Hepatocyte (in vitro differentiated cells): Measurements from ENCODE around the gene TRIP12.

ENCODE experiments used
- EZH2phosphoT487 ChIP-seq: fragments of 200-600 bp; sonication (generic); IDR thresholded peaks from one replicate; pipeline ENCODE4 v1.6.1; 2018; ENCODE audit warnings: antibody characterized with exemption, mild to moderate bottlenecking, low read depth, moderate library complexity; ENCODE audit not compliant: unreplicated experiment, severe bottlenecking
- TF ChIP-seq, protein P1 (sequence below): fragments of 200-600 bp; sonication (generic); IDR thresholded peaks from 2 replicates; pipeline ENCODE4 v1.5.1; 2016; ENCODE audit warnings: antibody characterized with exemption, mild to moderate bottlenecking; ENCODE audit not compliant: poor library complexity

- TF ChIP-seq, protein P1, sequence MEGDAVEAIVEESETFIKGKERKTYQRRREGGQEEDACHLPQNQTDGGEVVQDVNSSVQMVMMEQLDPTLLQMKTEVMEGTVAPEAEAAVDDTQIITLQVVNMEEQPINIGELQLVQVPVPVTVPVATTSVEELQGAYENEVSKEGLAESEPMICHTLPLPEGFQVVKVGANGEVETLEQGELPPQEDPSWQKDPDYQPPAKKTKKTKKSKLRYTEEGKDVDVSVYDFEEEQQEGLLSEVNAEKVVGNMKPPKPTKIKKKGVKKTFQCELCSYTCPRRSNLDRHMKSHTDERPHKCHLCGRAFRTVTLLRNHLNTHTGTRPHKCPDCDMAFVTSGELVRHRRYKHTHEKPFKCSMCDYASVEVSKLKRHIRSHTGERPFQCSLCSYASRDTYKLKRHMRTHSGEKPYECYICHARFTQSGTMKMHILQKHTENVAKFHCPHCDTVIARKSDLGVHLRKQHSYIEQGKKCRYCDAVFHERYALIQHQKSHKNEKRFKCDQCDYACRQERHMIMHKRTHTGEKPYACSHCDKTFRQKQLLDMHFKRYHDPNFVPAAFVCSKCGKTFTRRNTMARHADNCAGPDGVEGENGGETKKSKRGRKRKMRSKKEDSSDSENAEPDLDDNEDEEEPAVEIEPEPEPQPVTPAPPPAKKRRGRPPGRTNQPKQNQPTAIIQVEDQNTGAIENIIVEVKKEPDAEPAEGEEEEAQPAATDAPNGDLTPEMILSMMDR, result no peak
- no peak for TF ChIP-seq EZH2phosphoT487
Measured at GRCh38 chr2:229795058-229795457, 126.8 kb downstream of the TRIP12 start.
